PC-3 (cell line): ENCODE data around the gene TNPO2.
"Not testable (repeated sequence)": the region's sequence is repeated elsewhere in the genome, so short reads cannot be mapped to it uniquely, and the experiment has no call there.

Experiments used
- CTCF ChIP-seq: fragments of 300-600 bp; sonication (generic); conservative IDR thresholded peaks from 2 replicates; pipeline ENCODE4 v1.5.1; 2017; ENCODE audit warnings: antibody characterized with exemption, low read depth, mild to moderate bottlenecking, low read length
- EZH2 ChIP-seq: fragments of 300-600 bp; sonication (generic); IDR thresholded peaks from one replicate; pipeline ENCODE4 v1.6.1; 2017; ENCODE audit warnings: antibody characterized with exemption, mild to moderate bottlenecking, low read length; ENCODE audit not compliant: unreplicated experiment
- EZH2phosphoT487 ChIP-seq: fragments of 300-600 bp; sonication (generic); IDR thresholded peaks from 2 replicates; pipeline ENCODE4 v1.6.1; 2018; ENCODE audit warnings: mild to moderate bottlenecking, antibody characterized with exemption, low read length, borderline replicate concordance

- not testable (repeated sequence) for TF ChIP-seq EZH2phosphoT487, CTCF, EZH2
Observed at GRCh38 chr19:12712077-12712476, 11.7 kb downstream of the TNPO2 start.
